Activated T-cell treated with anti-CD3 and anti-CD28 coated beads for 24 hours (primary cell): Measurements from ENCODE around the gene SPATA33.
A peak's percentile ranks its signal among the peaks of the same experiment; 100 is the strongest.

Source experiments
- DNase-seq: peaks from one replicate; pipeline ENCODE4 v3.0.0-alpha.2; 2020; ENCODE audit warnings: low read depth

Gene SPATA33

GRCh38 chr16:89657442-89658220, at the start of gene SPATA33, which contains the start of gene CHMP1A:
Gene SPATA33 (plus strand): TSS chr16:89657836. CDS start chr16:89657912, 76 bp downstream.
Gene CHMP1A (minus strand): TSS chr16:89657708. CDS start chr16:89657588, 120 bp downstream.
- peak; percentile 90 for DNase-seq

- DNase-seq, result no peak
Measured at GRCh38 chr16:89607937-89608740, 49.5 kb upstream of the SPATA33 start.

- no peak for DNase-seq
Measured at GRCh38 chr16:89610108-89610453, 47.6 kb upstream of the SPATA33 start.

GRCh38 chr16:89612415-89613166, 45.0 kb upstream of the SPATA33 start:
- DNase-seq, result no peak

GRCh38 chr16:89613231-89613953, 44.2 kb upstream of the SPATA33 start, which contains the start of gene DPEP1:
Gene DPEP1 (plus strand): TSS chr16:89613642. CDS start chr16:89630411, 16,769 bp downstream.
- DNase-seq, result no peak

GRCh38 chr16:89613954-89614459, 43.6 kb upstream of the SPATA33 start:
- DNase-seq, result no peak

- no peak for DNase-seq
Measured at GRCh38 chr16:89615176-89615575, 42.5 kb upstream of the SPATA33 start.

- DNase-seq, result no peak
Measured at GRCh38 chr16:89615596-89616090, 42.0 kb upstream of the SPATA33 start.

- no peak for DNase-seq
Measured at GRCh38 chr16:89616623-89617022, 41.0 kb upstream of the SPATA33 start.

- DNase-seq, result no peak
Measured at GRCh38 chr16:89617036-89617435, 40.6 kb upstream of the SPATA33 start.

- no peak for DNase-seq
Measured at GRCh38 chr16:89618109-89618998, 39.3 kb upstream of the SPATA33 start.

GRCh38 chr16:89619840-89620239, 37.8 kb upstream of the SPATA33 start:
- DNase-seq, result no peak

GRCh38 chr16:89620406-89620841, 37.2 kb upstream of the SPATA33 start:
- DNase-seq, result no peak

GRCh38 chr16:89621136-89621697, 36.4 kb upstream of the SPATA33 start:
- no peak for DNase-seq

GRCh38 chr16:89621698-89622409, 35.8 kb upstream of the SPATA33 start:
- no peak for DNase-seq

GRCh38 chr16:89623511-89624261, 34.0 kb upstream of the SPATA33 start:
- DNase-seq, result no peak

- no peak for DNase-seq
Measured at GRCh38 chr16:89624777-89625761, 32.6 kb upstream of the SPATA33 start.
